Uterus (tissue), 4 donors: ENCODE data around the gene EGFL8. TPM values are rescaled to one million over a fixed set of nuclear protein-coding genes. Genes with fewer than 3 reads are reported as not detected.

Source experiments
- DNase-seq, 2 donors: peaks; one replicate each; pipeline ENCODE4 v3.0.0-alpha.2; 2019 to 2020
- H3K27ac ChIP-seq, 2 donors: fragments of 200-600 bp; sonication (generic); 1 replicate in 1 of 2; 2 replicates in 1 of 2; pipeline ENCODE4 v1.5.1; 2016 to 2018
- H3K27me3 ChIP-seq, 2 donors: fragments of 200-600 bp; sonication (generic); one replicate each; pipeline ENCODE4 v1.5.1; 2018 to 2019; ENCODE audit warnings: control low read depth in 1 of 2
- H3K36me3 ChIP-seq, 2 donors: fragments of 200-600 bp; sonication (generic); one replicate each; pipeline ENCODE4 v1.5.1; 2019; ENCODE audit warnings: control low read depth in 1 of 2
- H3K4me1 ChIP-seq, 2 donors: fragments of 200-600 bp; sonication (generic); one replicate each; pipeline ENCODE4 v1.5.1; 2018 to 2019; ENCODE audit warnings: control low read depth in 1 of 2
- H3K4me3 ChIP-seq, 2 donors: fragments of 200-600 bp; sonication (generic); 1 replicate in 1 of 2; 2 replicates in 1 of 2; pipeline ENCODE4 v1.5.1; 2018 to 2019; ENCODE audit warnings: mild to moderate bottlenecking in 1 of 2
- H3K9me3 ChIP-seq, 2 donors: fragments of 200-600 bp; sonication (generic); one replicate each; pipeline ENCODE4 v1.5.1; 2019; ENCODE audit warnings: control low read depth in 1 of 2
- POLR2A ChIP-seq, 2 donors: fragments of 450-650 bp; IDR thresholded peaks; one replicate each; pipeline ENCODE4 v1.6.1; 2016; ENCODE audit warnings: antibody characterized with exemption in 2 of 2, mild to moderate bottlenecking in 1 of 2, moderate library complexity in 1 of 2
- intact Hi-C: fragments of 100-400 bp; cut with DNase I; formaldehyde crosslinking; loops from one replicate; pipeline ENCODE4 v1.15.1; 2023; ENCODE audit warnings: low total_unique reads
- total RNA-seq, 4 donors: library from RNA; depleted of rRNA in 3 of 4; stranded (reverse); fragments of >200 nt in 3 of 4; gene quantifications; one replicate each; pipeline versions ENCODE4 v1.1.0 to v1.2.4, GENCODE V29; 2014 to 2023
- TF ChIP-seq, protein P1 (sequence below), 4 experiments: fragments of 200-600 bp in 2 of 4; fragments of 450-650 bp in 2 of 4; sonication (generic) in 2 of 4; IDR thresholded peaks; one replicate each; pipeline ENCODE4 v1.5.1; 2016 to 2019; ENCODE audit warnings: antibody characterized with exemption in 4 of 4, mild to moderate bottlenecking in 2 of 4, moderate library complexity in 1 of 4
- donor health status: DM: yes; HTN: yes; CAD: no.

EGFL8 gene
- total RNA-seq, 4 donors from 2014 or later, result 9.2 to 54.8 (median 20.2) TPM

DNA sequence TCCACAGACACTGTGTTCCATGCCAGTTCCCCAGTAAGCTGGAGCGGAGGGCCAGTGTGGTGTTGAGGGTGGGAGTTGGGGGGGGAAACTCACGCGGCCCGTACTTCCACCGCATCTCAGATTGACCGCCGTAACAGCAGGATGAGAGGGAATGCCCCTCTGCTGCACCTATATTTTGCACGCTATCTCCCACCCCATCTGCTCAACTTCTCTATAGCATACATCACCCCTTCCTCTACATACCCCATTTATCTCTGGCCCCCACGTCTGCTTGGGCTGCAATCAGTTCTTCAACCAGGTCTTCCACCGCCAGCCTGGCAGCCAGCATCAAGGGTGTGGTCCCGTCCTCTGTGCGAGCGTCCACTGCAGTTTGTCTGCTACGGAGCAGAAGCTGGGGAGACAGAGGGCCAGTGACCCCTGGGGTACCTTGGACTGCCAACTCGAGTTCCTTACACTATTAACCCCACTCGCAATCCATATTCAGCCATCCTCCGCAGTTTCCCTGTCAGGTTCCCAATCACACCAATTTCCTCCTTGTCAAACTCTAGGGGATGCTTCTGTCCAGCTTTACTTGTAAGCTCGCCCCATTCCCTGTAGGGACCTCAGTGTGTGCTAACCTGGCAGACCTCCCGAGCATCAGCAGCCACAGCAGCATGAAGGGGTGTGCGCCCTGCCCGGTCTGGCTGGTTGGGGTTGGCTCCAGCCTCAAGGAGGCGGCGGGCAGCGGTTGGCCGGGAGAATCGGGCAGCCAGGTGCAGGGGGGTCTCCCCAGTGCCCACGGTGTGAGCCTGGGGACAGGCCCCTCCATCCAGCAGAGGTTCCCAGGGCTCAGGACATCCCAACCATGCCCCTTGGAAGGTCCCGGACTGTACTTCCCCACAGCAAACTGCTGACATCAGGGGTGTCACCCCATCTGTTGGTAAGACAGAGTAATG is 32.6 kb downstream of the EGFL8 start:
- peak in 1 of 2 donors; percentile 64 for DNase-seq
- H3K27me3 ChIP-seq, result no peaks in the 10 kb centered on the region
- peak overlapping the region; percentile 69 to 89 for H3K4me3 ChIP-seq
- peaks cover 3 to 7% of the 10 kb centered on the region in 2 donors for H3K4me1 ChIP-seq
- peak overlapping the region; percentile 100 for H3K27ac ChIP-seq
- intact Hi-C loops, result no loop called here
- H3K9me3 ChIP-seq, result no peaks in the 10 kb centered on the region
- TF ChIP-seq POLR2A (IDR thresholded peaks at IDR 0.05), result no peak
- TF ChIP-seq, protein P1, sequence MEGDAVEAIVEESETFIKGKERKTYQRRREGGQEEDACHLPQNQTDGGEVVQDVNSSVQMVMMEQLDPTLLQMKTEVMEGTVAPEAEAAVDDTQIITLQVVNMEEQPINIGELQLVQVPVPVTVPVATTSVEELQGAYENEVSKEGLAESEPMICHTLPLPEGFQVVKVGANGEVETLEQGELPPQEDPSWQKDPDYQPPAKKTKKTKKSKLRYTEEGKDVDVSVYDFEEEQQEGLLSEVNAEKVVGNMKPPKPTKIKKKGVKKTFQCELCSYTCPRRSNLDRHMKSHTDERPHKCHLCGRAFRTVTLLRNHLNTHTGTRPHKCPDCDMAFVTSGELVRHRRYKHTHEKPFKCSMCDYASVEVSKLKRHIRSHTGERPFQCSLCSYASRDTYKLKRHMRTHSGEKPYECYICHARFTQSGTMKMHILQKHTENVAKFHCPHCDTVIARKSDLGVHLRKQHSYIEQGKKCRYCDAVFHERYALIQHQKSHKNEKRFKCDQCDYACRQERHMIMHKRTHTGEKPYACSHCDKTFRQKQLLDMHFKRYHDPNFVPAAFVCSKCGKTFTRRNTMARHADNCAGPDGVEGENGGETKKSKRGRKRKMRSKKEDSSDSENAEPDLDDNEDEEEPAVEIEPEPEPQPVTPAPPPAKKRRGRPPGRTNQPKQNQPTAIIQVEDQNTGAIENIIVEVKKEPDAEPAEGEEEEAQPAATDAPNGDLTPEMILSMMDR (IDR thresholded peaks at IDR 0.05), result no peak
- no peaks in the 10 kb centered on the region for H3K36me3 ChIP-seq

- intact Hi-C loops, result no loop called here
- Histone ChIP-seq H3K27ac (no peak overlapping the region), H3K4me1 (peaks cover 3 to 7% of the 10 kb centered on the region in 2 donors), H3K36me3 (no peaks in the 10 kb centered on the region), H3K9me3 (no peaks in the 10 kb centered on the region), H3K27me3 (no peaks in the 10 kb centered on the region), H3K4me3 (no peak overlapping the region)
- no peak for DNase-seq
- TF ChIP-seq POLR2A (IDR thresholded peaks at IDR 0.05), result no peak
- TF ChIP-seq, protein P1 (IDR thresholded peaks at IDR 0.05), result no peak
These were observed 33.9 kb downstream of the EGFL8 start for GRCh38 chr6:32198345-32198696.

DNA sequence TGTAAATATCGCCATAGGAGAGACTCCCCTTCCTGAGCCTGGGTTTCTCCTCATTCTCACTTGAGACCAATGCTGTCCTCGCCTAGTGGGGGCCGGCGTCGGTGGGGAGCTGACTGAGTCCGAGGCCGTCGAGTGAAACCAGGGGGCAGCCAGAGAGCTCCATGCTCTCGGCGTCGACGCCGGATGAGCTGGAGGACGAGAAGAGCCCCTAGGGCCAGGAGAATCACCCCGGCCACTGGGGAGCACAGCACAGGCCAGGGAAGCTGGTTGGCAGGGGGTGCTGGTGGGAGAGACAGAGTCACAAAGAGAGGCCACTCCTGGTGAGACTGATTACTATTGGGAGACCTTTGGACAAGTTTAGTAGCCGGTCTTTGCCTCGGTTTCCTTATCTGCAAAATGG is 34.5 kb downstream of the EGFL8 start:
- no peak overlapping the region for H3K4me3 ChIP-seq
- H3K27me3 ChIP-seq, result no peaks in the 10 kb centered on the region
- intact Hi-C loops, result no loop called here
- H3K4me1 ChIP-seq, result peaks cover 3 to 7% of the 10 kb centered on the region in 2 donors
- DNase-seq, result no peak
- H3K9me3 ChIP-seq, result no peaks in the 10 kb centered on the region
- H3K36me3 ChIP-seq, result no peaks in the 10 kb centered on the region
- TF ChIP-seq POLR2A (IDR thresholded peaks at IDR 0.05), result no peak
- TF ChIP-seq, protein P1 (IDR thresholded peaks at IDR 0.05), result no peak
- no peak overlapping the region for H3K27ac ChIP-seq

DNA sequence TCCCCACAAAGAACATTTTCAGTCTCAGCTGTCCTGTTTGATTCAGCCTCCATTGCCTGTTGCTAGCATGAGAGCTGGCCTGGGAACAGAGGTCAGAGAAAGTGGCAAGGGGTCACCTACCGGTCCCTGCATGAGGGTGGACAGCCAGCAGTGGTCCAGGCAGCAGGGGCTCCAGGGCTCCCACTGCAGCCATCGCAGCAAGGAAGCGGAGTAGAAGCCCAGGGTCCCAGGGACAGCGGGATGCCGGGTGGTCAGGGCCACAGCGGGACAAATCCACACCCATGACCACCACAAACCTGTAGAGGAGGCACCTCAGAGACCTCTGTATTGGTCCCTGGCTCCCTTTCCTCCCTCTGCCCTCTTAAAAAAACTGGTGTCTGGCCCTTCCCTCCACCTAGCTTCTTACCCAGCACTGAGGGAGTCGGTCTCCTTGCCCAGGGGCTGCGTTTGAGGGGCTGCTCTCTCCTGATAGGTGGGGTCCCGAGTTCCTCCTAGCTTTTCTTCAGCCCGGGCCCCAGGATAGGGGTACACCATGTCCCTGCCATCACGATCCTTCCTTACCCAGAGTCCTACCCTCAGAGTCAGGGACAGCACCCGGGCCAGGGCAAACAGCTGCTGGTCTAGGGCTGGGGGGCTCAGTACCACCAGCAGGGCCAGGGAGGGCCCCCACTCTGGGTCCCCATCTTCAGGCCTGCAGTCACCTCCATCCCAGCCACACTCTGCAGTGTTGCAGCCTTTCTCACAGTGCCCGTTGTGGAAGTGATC is 36.5 kb downstream of the EGFL8 start:
- no peak overlapping the region for H3K27ac ChIP-seq
- intact Hi-C loops, result no loop called here
- H3K4me1 ChIP-seq, result peaks cover 3 to 7% of the 10 kb centered on the region in 2 donors
- no peak for DNase-seq
- no peak overlapping the region for H3K4me3 ChIP-seq
- H3K36me3 ChIP-seq, result no peaks in the 10 kb centered on the region
- TF ChIP-seq POLR2A (IDR thresholded peaks at IDR 0.05), result no peak
- TF ChIP-seq, protein P1 (IDR thresholded peaks at IDR 0.05), result no peak
- H3K27me3 ChIP-seq, result no peaks in the 10 kb centered on the region
- H3K9me3 ChIP-seq, result no peaks in the 10 kb centered on the region

DNA sequence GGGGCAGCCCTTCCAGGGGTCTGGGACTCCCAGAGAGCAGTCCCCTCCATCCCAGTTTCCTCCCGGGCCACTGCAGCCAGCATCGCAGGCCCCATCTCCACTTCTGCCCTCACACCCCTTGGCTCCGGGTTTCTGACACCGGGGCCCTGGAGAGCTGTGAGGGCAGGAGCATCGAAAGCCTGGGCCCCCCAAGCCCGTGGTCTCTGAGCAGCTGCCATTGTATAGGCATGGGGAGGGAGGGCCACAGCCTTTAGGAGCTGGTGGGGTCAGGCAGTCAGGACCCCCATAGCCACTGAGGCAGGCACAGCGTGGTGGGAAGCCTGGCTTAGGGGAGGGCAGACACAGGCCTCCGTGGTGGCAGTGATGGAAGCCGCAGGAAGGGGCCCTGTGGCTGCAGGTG is 37.8 kb downstream of the EGFL8 start:
- Histone ChIP-seq H3K27ac (no peak overlapping the region), H3K9me3 (no peaks in the 10 kb centered on the region), H3K4me3 (no peak overlapping the region), H3K4me1 (peaks cover 2% of the 10 kb centered on the region in 2 donors), H3K36me3 (no peaks in the 10 kb centered on the region), H3K27me3 (no peaks in the 10 kb centered on the region)
- DNase-seq, result no peak
- intact Hi-C loops, result no loop called here
- TF ChIP-seq POLR2A (IDR thresholded peaks at IDR 0.05), result no peak
- TF ChIP-seq, protein P1 (IDR thresholded peaks at IDR 0.05), result no peak
